Mammary microvascular endothelial cell (primary cell): Measurements from ENCODE around the gene GOLGA6L10. TPM values are rescaled to one million over a fixed set of nuclear protein-coding genes. Genes with fewer than 3 reads are reported as not detected.

Experiments used
- total RNA-seq: library from RNA; depleted of rRNA; stranded (reverse); fragments of >200 nt; gene quantifications from 2 replicates; pipeline ENCODE4 v1.2.3, GENCODE V29; 2015

Gene GOLGA6L10
- total RNA-seq = 0.05 and 0.13 TPM in 2 replicates

GRCh38 chr15:82349375-82349774 lies at the start of gene GOLGA6L10:
Gene GOLGA6L10 (minus strand): TSS chr15:82349475. CDS start chr15:82349375, 100 bp downstream.

Other genes starting within 250 kb of the GOLGA6L10 start
- 23.5 and 25.9 TPM in 2 replicates for gene EFL1, start 86.7 kb downstream of the GOLGA6L10 start, total RNA-seq
- gene SAXO2, start 86.7 kb downstream of the GOLGA6L10 start, total RNA-seq = 1.1 and 2.7 TPM in 2 replicates
- 0.47 and 0.69 TPM in 2 replicates for gene GOLGA6L9, start 80.3 kb upstream of the GOLGA6L10 start, total RNA-seq
- 3,563 and 3,598 TPM in 2 replicates for gene RPS17, start 191.0 kb upstream of the GOLGA6L10 start, total RNA-seq